ENCODE data around the gene POLQ. TPM values are rescaled to one million over a fixed set of nuclear protein-coding genes. Genes with fewer than 3 reads are reported as not detected.

Gene POLQ
- total RNA-seq, 1 experiment from 2014 or later: 12.3 TPM

- TF ChIP-seq REST (IDR thresholded peaks at IDR 0.05; ENCODE audit: low read depth) (no peak), EGR1 (IDR thresholded peaks at IDR 0.05; ENCODE audit: low read depth) (no peak), CEBPB (IDR thresholded peaks at IDR 0.05; ENCODE audit: low read depth) (no peak), MAX (IDR thresholded peaks at IDR 0.05) (no peak), ZFX (IDR thresholded peaks at IDR 0.05) (no peak), JUND (IDR thresholded peaks at IDR 0.05) (no peak), POLR2AphosphoS5 (IDR thresholded peaks at IDR 0.05; ENCODE audit: low read depth, low read length) (no peak), ZBTB33 (IDR thresholded peaks at IDR 0.05; ENCODE audit: extremely low read depth, insufficient replicate concordance, low read length) (no peak), EZH2 (IDR thresholded peaks at IDR 0.05) (no peak), FOSL1 (IDR thresholded peaks at IDR 0.05; ENCODE audit: low read depth) (no peak), YY1 (IDR thresholded peaks at IDR 0.05; ENCODE audit: extremely low read depth, insufficient replicate concordance, low read depth, low read length) (no peak), ZNF274 (IDR thresholded peaks at IDR 0.05; ENCODE audit: low read depth, low read length) (no peak), RAD21 (IDR thresholded peaks at IDR 0.05; ENCODE audit: low read depth) (no peak)
- Histone ChIP-seq H4K20me1 (ENCODE audit: insufficient read depth) (no peaks in the 10 kb centered on the region; the same call in 1 of the 2 replicates), H3K4me2 (ENCODE audit: low read length) (no peak overlapping the region), H3K79me2 (ENCODE audit: insufficient read depth, low read length) (peaks cover 74% of the 10 kb centered on the region), H3K4me1 (ENCODE audit: control insufficient read depth in 1 of 2, insufficient read depth in 2 of 2, low read length in 2 of 2) (peaks cover 0 to 11% of the 10 kb centered on the region in 2 experiments; a peak in 3 of 4 replicates), H2AFZ (ENCODE audit: low read depth, low read length, poor library complexity, severe bottlenecking) (no peak overlapping the region), H3K36me3 (ENCODE audit: control insufficient read depth in 1 of 2, insufficient read depth in 2 of 2, low read length in 2 of 2) (peaks cover 6 to 26% of the 10 kb centered on the region in 2 experiments), H3K27ac (ENCODE audit: low read depth, low read length) (no peak overlapping the region), H3K27me3 (ENCODE audit: insufficient read depth, low read length) (no peaks in the 10 kb centered on the region), H3K9ac (ENCODE audit: low read length) (no peak overlapping the region), H3K4me3 (replicated peaks in 1 of 2; ENCODE audit: low read depth in 1 of 2, low read length in 2 of 2) (no peak overlapping the region), H3K9me3 (ENCODE audit: control insufficient read depth in 1 of 2, insufficient read depth in 1 of 2, low read depth in 1 of 2, low read length in 2 of 2) (no peaks in the 10 kb centered on the region), H3K9me2 (ENCODE audit: insufficient read depth) (no peaks in the 10 kb centered on the region)
- BruUV-seq (replicated peaks): no TSS peak
- POLR2A ChIA-PET: no interaction called here
- ATAC-seq (no peak), DNase-seq (ENCODE audit: low read depth, low spot score) (no peak)
- RAD21 ChIA-PET (ENCODE audit: low non-redundant PET in 1 of 2, low total read pairs in 2 of 2, uncharacterized antibody in 2 of 2, unreplicated experiment in 2 of 2): no interaction called here
- CTCF ChIA-PET: no interaction called here
- intact Hi-C loops (cut with micrococcal nuclease): no loop called here
These were observed 2.9 kb downstream of the POLQ start for GRCh38 chr3:121542924-121543323.
